Skeletal muscle cell (primary cell): ENCODE data around the gene NOS1.

Source experiments
- DNase-seq: peaks from one replicate; pipeline ENCODE4 v3.0.0-alpha.2; 2010; ENCODE audit warnings: low read depth
- H3K4me3 ChIP-seq: 2 replicates; pipeline ENCODE4 v1.5.1; 2011; ENCODE audit warnings: low read depth, mild to moderate bottlenecking, control low read depth, low read length, moderate library complexity

The NOS1 gene

DNA sequence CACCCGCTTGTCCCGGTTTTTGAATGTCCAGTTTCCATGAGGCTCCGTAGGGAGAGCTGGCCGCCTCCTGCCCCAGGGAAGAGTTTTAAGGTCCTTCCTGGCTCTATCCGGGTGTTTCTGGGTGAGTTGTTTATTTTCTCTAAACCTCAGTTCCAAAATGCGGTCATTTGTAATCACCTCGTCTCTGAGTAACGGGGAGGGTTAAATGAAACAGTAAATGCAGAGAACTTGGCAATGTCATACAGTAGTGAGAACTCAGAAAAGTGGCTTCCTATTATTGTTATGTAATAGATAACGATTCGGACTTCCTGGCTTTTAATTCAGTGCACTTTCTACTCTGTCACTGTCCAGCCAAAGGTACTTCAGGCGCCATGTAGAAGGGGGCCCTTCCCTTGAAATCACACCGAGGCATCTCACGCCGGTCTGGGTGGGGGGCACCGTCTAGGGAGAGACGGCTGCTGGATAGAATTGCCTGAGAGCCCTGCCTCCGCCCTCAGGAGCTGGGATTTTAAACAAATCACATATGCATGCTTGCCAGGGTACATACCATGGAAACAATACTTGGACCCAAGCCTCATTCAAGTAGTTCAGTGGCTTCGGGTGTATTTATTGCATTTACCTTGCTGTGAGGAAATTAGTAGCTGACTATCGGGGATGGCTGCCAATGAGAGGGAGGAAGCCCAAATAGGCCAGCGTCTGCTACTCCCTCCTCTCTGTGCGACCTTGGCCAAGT, 26.4 kb downstream of the NOS1 start:
- DNase-seq, result no peak

GRCh38 chr12:117334051-117334450, 27.4 kb downstream of the NOS1 start:
- H3K4me3 ChIP-seq, result no peak overlapping the region
- DNase-seq, result no peak

More for the DNA sequence above, 26.4 kb downstream of the NOS1 start:
- H3K4me3 ChIP-seq, result no peak overlapping the region

GRCh38 chr12:117333331-117333881, 28.0 kb downstream of the NOS1 start:
- DNase-seq, result no peak
- no peak overlapping the region for H3K4me3 ChIP-seq

- DNase-seq, result no peak
These were observed 29.7 kb downstream of the NOS1 start for GRCh38 chr12:117331691-117332090.

DNA sequence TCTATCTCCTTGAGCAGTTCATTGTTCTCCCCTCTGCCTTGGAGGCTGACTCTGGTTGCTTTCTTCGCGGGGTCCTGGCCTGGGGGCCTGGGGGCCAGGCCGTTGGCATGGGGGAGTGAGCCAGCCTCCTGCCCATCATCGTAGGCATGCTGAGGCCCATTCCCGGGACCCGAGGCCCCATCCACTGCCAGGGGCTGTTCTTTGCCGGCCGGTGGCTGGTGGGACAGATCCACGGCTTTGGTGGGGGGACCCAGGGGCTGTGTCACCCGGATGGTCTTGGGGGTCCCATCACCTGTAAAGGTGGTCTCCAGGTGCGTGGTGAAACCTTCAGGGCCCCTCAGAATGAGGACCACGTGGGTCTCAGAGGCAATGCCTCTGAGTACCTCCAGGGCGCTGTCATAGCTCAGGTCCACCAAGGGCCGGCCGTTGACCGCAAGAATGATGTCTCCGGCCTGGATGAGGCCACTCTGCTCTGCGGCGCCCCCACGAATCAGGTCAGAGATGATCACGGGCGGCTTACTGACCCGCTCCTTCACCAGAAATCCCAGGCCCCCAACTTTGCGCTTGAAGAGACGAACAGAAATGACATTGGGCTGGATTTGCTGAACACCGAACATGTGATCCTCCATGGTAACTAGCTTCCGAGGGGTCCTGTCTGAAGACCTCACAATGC, 30.8 kb downstream of the NOS1 start:
- no peak overlapping the region for H3K4me3 ChIP-seq
- no peak for DNase-seq

More at GRCh38 chr12:117331691-117332090, 29.7 kb downstream of the NOS1 start:
- H3K4me3 ChIP-seq, result no peak overlapping the region

GRCh38 chr12:117329756-117330155, 31.7 kb downstream of the NOS1 start:
- no peak for DNase-seq
- no peak overlapping the region for H3K4me3 ChIP-seq

GRCh38 chr12:117328556-117329100, 32.8 kb downstream of the NOS1 start:
- no peak overlapping the region for H3K4me3 ChIP-seq
- no peak for DNase-seq

DNA sequence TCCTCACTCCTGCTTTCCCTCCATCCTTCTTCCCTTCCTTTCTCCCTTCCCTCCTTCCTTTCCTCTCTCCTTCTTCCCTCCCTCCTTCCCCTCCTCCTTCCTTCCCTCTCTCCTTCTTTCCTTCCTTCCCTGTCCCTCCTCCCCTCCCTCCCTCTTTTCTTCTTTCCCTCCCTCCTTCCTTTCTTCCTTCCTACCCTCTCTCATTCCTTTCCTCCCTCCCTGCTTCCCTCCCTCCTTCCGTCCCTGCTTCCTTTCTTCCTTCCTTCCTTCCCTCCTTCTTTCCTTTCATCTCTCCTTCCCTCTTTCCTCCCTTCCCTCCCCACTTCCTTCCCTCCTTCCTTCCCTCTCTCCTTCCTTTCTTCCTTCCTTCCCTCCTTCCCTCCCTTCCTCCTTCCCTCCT, 39.0 kb downstream of the NOS1 start:
- no peak for DNase-seq
- no peak overlapping the region for H3K4me3 ChIP-seq

- DNase-seq, result no peak
- no peak overlapping the region for H3K4me3 ChIP-seq
These were observed 39.9 kb downstream of the NOS1 start for GRCh38 chr12:117321572-117321971.

- no peak overlapping the region for H3K4me3 ChIP-seq
- no peak for DNase-seq
These were observed 42.8 kb downstream of the NOS1 start for GRCh38 chr12:117318591-117318990.

GRCh38 chr12:117316336-117316735, 45.1 kb downstream of the NOS1 start:
- no peak overlapping the region for H3K4me3 ChIP-seq
- DNase-seq, result no peak

- no peak for DNase-seq
- no peak overlapping the region for H3K4me3 ChIP-seq
These were observed 47.5 kb downstream of the NOS1 start for GRCh38 chr12:117313926-117314325.

DNA sequence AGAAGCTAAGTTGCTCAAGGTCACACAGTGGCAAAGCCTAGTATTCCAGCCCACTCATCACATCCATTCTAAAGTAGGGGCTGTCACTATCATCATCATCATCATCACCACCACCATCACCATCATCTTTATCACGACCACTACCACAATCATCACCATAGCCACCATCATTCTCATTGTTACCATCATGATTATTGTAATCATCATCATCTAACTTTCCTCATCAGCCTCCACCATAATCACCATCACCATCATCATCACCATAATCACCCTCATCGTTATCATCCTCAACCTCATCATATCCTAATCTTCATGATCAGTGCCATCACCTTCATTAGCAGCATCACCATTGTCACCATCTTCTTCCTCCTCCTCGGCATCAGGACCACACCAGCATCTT, 48.7 kb downstream of the NOS1 start:
- no peak overlapping the region for H3K4me3 ChIP-seq
- DNase-seq, result no peak

DNA sequence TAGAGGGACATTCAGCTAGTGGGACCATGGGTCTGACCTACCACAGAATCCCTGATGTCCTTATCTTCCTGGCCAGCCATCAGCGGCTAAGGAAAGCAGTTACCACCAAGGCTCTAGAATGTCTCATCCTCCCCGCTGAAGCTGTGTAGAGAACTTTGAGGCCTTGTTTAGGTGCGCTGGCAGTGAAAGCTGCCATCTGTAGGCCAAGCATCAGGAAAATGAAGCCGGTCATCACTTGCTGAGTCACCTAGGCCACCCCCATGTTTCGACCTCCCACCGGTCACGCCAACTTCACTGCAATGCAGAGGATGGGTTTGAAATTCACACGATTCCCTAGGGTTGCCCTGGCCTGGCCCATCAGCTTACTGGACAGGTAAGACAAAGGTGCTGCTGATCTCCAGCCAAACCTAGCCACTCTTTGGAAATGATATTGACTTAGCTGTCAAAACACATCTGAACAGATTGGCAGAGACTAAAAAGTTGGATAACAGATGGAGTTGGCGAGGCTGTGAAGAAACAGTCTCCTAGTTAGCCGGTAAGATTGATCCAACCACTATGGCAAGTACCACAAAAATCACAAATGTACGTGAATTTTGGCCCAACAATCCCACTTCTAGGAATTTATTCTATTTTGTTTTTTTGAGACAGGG, 52.0 kb downstream of the NOS1 start:
- H3K4me3 ChIP-seq, result no peak overlapping the region
- DNase-seq, result no peak

DNA sequence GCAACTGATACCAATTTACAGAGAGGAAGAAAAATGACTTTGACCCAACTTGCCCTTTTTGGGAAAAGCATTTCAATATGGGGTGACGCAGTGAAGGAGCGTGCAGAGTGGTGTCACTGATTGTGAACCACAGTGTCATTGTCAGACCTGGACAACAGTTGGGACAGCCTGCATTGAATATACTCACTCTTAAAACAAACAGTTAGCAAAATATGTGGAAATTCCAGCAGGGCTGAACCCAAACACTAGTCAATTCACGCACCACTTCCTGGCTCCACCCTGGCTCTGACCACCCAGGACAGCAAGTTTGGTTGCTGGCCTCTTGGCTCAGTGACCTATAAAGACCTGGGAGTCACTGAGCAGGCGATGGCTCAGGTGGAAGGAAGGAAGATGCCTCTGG, 61.3 kb downstream of the NOS1 start:
- no peak overlapping the region for H3K4me3 ChIP-seq
- DNase-seq, result no peak

DNA sequence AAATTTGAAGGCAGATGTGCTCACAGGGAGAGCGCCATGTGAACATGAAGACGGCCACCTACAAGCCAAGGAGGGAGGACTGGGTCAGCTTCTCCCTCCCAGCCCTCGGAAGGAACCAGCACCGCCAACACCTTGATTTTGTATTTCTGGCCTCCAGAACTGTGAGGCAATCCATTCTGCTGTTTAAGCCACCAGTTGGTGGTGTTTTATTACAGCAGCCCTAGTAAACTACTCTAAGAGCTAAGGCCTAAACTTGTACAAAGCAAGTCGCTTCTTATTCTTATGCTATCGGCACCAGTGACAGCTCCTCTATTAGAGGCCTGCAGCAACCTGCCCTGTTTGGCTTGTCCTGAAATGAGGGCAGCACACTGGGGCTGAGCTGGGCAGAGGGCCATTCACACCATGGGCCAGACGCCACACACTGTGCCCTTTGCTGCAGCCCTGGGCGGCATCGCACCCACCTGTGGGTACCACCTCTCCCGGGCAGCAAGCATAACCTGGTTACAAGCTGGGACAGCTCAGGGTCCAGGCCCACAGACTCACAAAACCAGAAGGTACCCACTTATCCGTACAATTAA, 62.7 kb downstream of the NOS1 start:
- DNase-seq, result no peak
- H3K4me3 ChIP-seq, result no peak overlapping the region

GRCh38 chr12:117298191-117298590, 63.2 kb downstream of the NOS1 start:
- DNase-seq, result no peak

GRCh38 chr12:117294189-117294603, 67.2 kb downstream of the NOS1 start:
- no peak for DNase-seq
- no peak overlapping the region for H3K4me3 ChIP-seq

More at GRCh38 chr12:117298191-117298590, 63.2 kb downstream of the NOS1 start:
- H3K4me3 ChIP-seq, result no peak overlapping the region

DNA sequence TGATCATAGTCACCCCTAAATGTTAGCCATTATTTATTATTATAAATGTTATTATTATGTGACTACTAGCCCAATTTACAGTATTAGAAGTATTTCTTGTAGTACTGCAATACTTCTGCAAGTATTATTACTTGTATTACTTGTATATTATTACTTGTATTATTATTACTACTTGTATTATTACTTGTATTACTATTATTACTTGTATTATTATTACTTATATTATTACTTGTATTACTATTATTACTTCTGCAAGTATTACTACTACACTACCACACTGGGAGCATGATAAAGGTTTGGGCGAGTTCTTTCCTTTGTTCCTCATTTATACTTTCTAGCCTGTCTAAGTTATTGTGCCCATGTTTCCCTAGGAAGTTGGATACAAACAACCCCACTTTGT, 67.9 kb downstream of the NOS1 start:
- DNase-seq, result no peak
- no peak overlapping the region for H3K4me3 ChIP-seq

- DNase-seq, result no peak
- H3K4me3 ChIP-seq, result no peak overlapping the region
These were observed 68.7 kb downstream of the NOS1 start for GRCh38 chr12:117292688-117293087.
